IMR-90 (cell line): ENCODE measurements around the gene RNF133. TPM values are rescaled to one million over a fixed set of nuclear protein-coding genes. Genes with fewer than 3 reads are reported as not detected.

Source experiments
- ATAC-seq: fragments of 200-7000 bp; cut with Tn5 transposase; 2 replicates; pipeline ENCODE4 v1.9.1; 2020; ENCODE audit warnings: low read depth, mild to moderate bottlenecking, moderate library complexity
- BruUV-seq: library from RNA; stranded (reverse); fragments of 400-500 nt; replicated peaks from 2 replicates; lab custom pipeline; 2021; lab: Mats Ljungman, UMichigan
- CTCF ChIA-PET: fragments of 300-600 bp; formaldehyde crosslinking; extraction: SDS; loops from one replicate; lab custom pipeline; 2021; ENCODE audit warnings: antibody characterized with exemption; lab: Yijun Ruan, JAX
- POLR2A ChIA-PET: fragments of 300-600 bp; sonication (Branson Sonifier 250); formaldehyde crosslinking; loops from one replicate; lab custom pipeline; 2022; ENCODE audit warnings: antibody characterized with exemption; ENCODE audit not compliant: unreplicated experiment; lab: Charles Lee
- DNase-seq: peaks from one replicate; pipeline ENCODE4 v3.0.0; 2013
- H2AFZ ChIP-seq: replicated peaks from 2 replicates; pipeline ENCODE3; 2013; ENCODE audit warnings: low read length, mild to moderate bottlenecking; ENCODE audit not compliant: poor library complexity
- H2AK5ac ChIP-seq: 2 replicates; pipeline ENCODE4 v1.6.1; 2013; ENCODE audit warnings: low read depth, low read length, inconsistent platforms
- H2AK9ac ChIP-seq: replicated peaks from 2 replicates; pipeline ENCODE3; 2013; ENCODE audit warnings: mild to moderate bottlenecking, low read depth, low read length, moderate library complexity; ENCODE audit not compliant: poor library complexity
- H2BK120ac ChIP-seq: 2 replicates; pipeline ENCODE4 v1.6.1; 2013; ENCODE audit warnings: low read depth, low read length, inconsistent platforms
- H2BK15ac ChIP-seq: 3 replicates; pipeline ENCODE4 v1.6.1; 2013; ENCODE audit warnings: low read depth, low read length, inconsistent platforms
- H2BK20ac ChIP-seq: 2 replicates; pipeline ENCODE4 v1.6.1; 2013; ENCODE audit warnings: low read depth, mild to moderate bottlenecking, inconsistent platforms, low read length, moderate library complexity
- H2BK5ac ChIP-seq: 2 replicates; pipeline ENCODE4 v1.6.1; 2013; ENCODE audit warnings: mild to moderate bottlenecking, low read depth, low read length, inconsistent platforms; ENCODE audit not compliant: poor library complexity, severe bottlenecking
- H3K14ac ChIP-seq: replicated peaks from 2 replicates; pipeline ENCODE4 v1.6.1; 2013; ENCODE audit warnings: low read depth, low read length, inconsistent platforms
- H3K18ac ChIP-seq: 2 replicates; pipeline ENCODE4 v1.6.1; 2013; ENCODE audit warnings: low read depth, low read length, control low read depth
- H3K23ac ChIP-seq: 2 replicates; pipeline ENCODE4 v1.6.1; 2013; ENCODE audit warnings: low read depth, low read length, inconsistent platforms
- H3K27ac ChIP-seq: 2 replicates; pipeline ENCODE4 v1.5.1; 2013; ENCODE audit warnings: mild to moderate bottlenecking, control low read depth, low read length; ENCODE audit not compliant: insufficient read depth
- H3K27me3 ChIP-seq: 2 replicates; pipeline ENCODE4 v1.6.1; 2013; ENCODE audit warnings: low read length; ENCODE audit not compliant: control insufficient read depth, insufficient read depth
- H3K36me3 ChIP-seq: 2 replicates; pipeline ENCODE4 v1.6.1; 2013; ENCODE audit warnings: low read length, mixed read lengths; ENCODE audit not compliant: control insufficient read depth, insufficient read depth
- H3K4ac ChIP-seq: 2 replicates; pipeline ENCODE4 v1.6.1; 2013; ENCODE audit warnings: low read depth, low read length, inconsistent platforms
- H3K4me1 ChIP-seq: 2 replicates; pipeline ENCODE4 v1.6.1; 2013; ENCODE audit warnings: low read length, mixed read lengths; ENCODE audit not compliant: control insufficient read depth, insufficient read depth
- H3K4me2 ChIP-seq: 2 replicates; pipeline ENCODE4 v1.6.1; 2013; ENCODE audit warnings: low read depth, mild to moderate bottlenecking, control low read depth, low read length, moderate library complexity
- H3K4me3 ChIP-seq: 2 replicates; pipeline ENCODE4 v1.5.1; 2013; ENCODE audit warnings: low read depth, mild to moderate bottlenecking, control low read depth, low read length, moderate library complexity; ENCODE audit not compliant: insufficient read depth
- H3K56ac ChIP-seq: 2 replicates; pipeline ENCODE4 v1.6.1; 2013; ENCODE audit warnings: low read length, inconsistent platforms; ENCODE audit not compliant: insufficient read depth; ENCODE audit errors: extremely low read depth
- H3K79me1 ChIP-seq, 2 experiments: 2 replicates each; pipeline ENCODE4 v1.6.1; 2013; ENCODE audit warnings: low read length in 2 of 2, inconsistent platforms in 1 of 2, low read depth in 1 of 2
- H3K9ac ChIP-seq: 2 replicates; pipeline ENCODE4 v1.6.1; 2013; ENCODE audit warnings: low read depth, low read length, control low read depth
- H3K9me1 ChIP-seq: 2 replicates; pipeline ENCODE4 v1.6.1; 2013; ENCODE audit warnings: low read length, inconsistent platforms; ENCODE audit not compliant: insufficient read depth
- H3K9me3 ChIP-seq: 2 replicates; pipeline ENCODE4 v1.6.1; 2013; ENCODE audit warnings: low read length; ENCODE audit not compliant: control insufficient read depth, insufficient read depth
- H4K20me1 ChIP-seq: 2 replicates; pipeline ENCODE4 v1.6.1; 2013; ENCODE audit warnings: low read length, inconsistent platforms; ENCODE audit not compliant: insufficient read depth
- H4K5ac ChIP-seq: 2 replicates; pipeline ENCODE4 v1.6.1; 2013; ENCODE audit warnings: mild to moderate bottlenecking, low read depth, low read length, control low read depth
- H4K8ac ChIP-seq, 2 experiments: 2 replicates each; pipeline ENCODE4 v1.6.1; 2013; ENCODE audit warnings: low read depth in 2 of 2, low read length in 2 of 2, control low read depth in 1 of 2, inconsistent platforms in 1 of 2
- H4K91ac ChIP-seq: 2 replicates; pipeline ENCODE4 v1.6.1; 2013; ENCODE audit warnings: low read depth, low read length, inconsistent platforms; ENCODE audit not compliant: insufficient read depth
- CHD1 ChIP-seq: IDR thresholded peaks from 2 replicates; pipeline ENCODE4 v1.6.1; 2012; ENCODE audit warnings: low read depth, low read length, improper control_type of control experiment
- FOS ChIP-seq: fragments of 150-350 bp; IDR thresholded peaks from 2 replicates; pipeline ENCODE4 v1.6.1; 2016; ENCODE audit warnings: low read depth, low read length
- RCOR1 ChIP-seq: IDR thresholded peaks from 2 replicates; pipeline ENCODE4 v1.6.1; 2012; ENCODE audit warnings: mild to moderate bottlenecking, low read length, improper control_type of control experiment; ENCODE audit not compliant: insufficient replicate concordance
- WGBS, 2 experiments: methylation state at CpG; one replicate each; pipeline versions ENCODE4 v1.1.5 to v1.1.7; 2013; ENCODE audit warnings: missing lambda C conversion rate in 2 of 2; ENCODE audit not compliant: insufficient read length in 1 of 2; ENCODE audit errors: extremely low coverage in 2 of 2; 5-methylcytosine and 5-hydroxymethylcytosine counted together
- dilution Hi-C: fragments of 300-500 bp; cut with HindIII; formaldehyde crosslinking; loops from one replicate; pipeline ENCODE4 v1.14.3; 2018; ENCODE audit warnings: low sequenced_read_pairs; ENCODE audit not compliant: unreplicated experiment
- in situ Hi-C: fragments of 300-500 bp; cut with MboI; formaldehyde crosslinking; loops from 3 replicates; pipeline ENCODE4 v1.14.3; 2019; ENCODE audit warnings: low sequenced_read_pairs, inconsistent platforms, mixed read lengths
- intact Hi-C: fragments of 100-400 bp; cut with micrococcal nuclease; formaldehyde crosslinking; loops from 2 replicates; pipeline ENCODE4 v1.10.0; 2022
- polyA plus RNA-seq, 3 experiments: library from polyadenylated mRNA; depleted of rRNA; stranded (reverse); fragments of >200 nt; gene quantifications; 2 replicates each; pipeline ENCODE4 v1.2.3, GENCODE V29; 2012; ENCODE audit warnings: low replicate concordance in 1 of 3
- total RNA-seq: library from RNA; depleted of rRNA; stranded (reverse); fragments of >200 nt; gene quantifications from 2 replicates; pipeline ENCODE4 v1.2.3, GENCODE V29; 2012
- TF ChIP-seq, protein P1 (sequence below): fragments of 150-350 bp; IDR thresholded peaks from 2 replicates; pipeline ENCODE4 v1.6.1; 2016; ENCODE audit warnings: low read depth, mild to moderate bottlenecking, low read length, moderate library complexity, borderline replicate concordance

RNF133 gene
- total and polyA plus RNA-seq, 2 of the 4 experiments (the other 2 are of a cell fraction): not detected

DNA sequence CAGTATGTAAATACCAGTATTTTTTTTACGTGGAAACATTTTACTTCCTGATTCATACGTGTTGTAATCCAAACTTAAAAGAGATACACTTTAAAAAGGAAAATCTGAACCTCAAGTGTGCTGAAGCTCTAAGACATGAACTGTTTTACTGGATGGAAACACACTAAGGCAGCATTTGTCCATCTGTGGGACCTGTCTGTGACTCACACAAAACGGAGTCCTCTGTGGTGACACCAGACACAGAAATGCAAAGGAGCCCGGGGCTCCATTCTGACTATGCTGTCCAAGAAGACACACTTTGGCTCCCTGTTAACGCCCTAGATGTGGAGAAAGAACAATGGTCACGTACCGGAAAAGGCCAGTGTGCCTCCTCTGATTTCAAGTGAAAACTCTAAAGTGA is 23.9 kb downstream of the RNF133 start:
- Histone ChIP-seq H4K20me1 (no peaks in the 10 kb centered on the region), H4K5ac (no peak overlapping the region), H4K8ac (no peak overlapping the region), H2BK20ac (no peak overlapping the region), H3K4me2 (no peak overlapping the region), H3K18ac (no peak overlapping the region), H2BK5ac (no peak overlapping the region), H3K36me3 (no peaks in the 10 kb centered on the region), H3K4me3 (no peak overlapping the region), H3K14ac (no peak overlapping the region), H2AK5ac (no peak overlapping the region), H2BK120ac (no peak overlapping the region), H3K9me3 (peaks cover 12% of the 10 kb centered on the region), H3K27me3 (no peaks in the 10 kb centered on the region), H2BK15ac (no peak overlapping the region), H3K79me1 (no peaks in the 10 kb centered on the region), H3K56ac (no peak overlapping the region), H3K23ac (no peak overlapping the region), H2AFZ (no peak overlapping the region), H3K27ac (no peak overlapping the region), H4K91ac (no peak overlapping the region), H3K4me1 (no peaks in the 10 kb centered on the region), H3K9me1 (no peaks in the 10 kb centered on the region), H3K4ac (no peak overlapping the region), H3K9ac (no peak overlapping the region), H2AK9ac (no peak overlapping the region)
- intact Hi-C loops (no loop called here), dilution Hi-C loops (no loop called here), in situ Hi-C loops (no loop called here)
- TF ChIP-seq CHD1: no peak
- TF ChIP-seq RCOR1: no peak
- TF ChIP-seq, protein P1, sequence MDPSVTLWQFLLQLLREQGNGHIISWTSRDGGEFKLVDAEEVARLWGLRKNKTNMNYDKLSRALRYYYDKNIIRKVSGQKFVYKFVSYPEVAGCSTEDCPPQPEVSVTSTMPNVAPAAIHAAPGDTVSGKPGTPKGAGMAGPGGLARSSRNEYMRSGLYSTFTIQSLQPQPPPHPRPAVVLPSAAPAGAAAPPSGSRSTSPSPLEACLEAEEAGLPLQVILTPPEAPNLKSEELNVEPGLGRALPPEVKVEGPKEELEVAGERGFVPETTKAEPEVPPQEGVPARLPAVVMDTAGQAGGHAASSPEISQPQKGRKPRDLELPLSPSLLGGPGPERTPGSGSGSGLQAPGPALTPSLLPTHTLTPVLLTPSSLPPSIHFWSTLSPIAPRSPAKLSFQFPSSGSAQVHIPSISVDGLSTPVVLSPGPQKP: no peak
- no peak for TF ChIP-seq FOS
- CTCF ChIA-PET: no interaction called here
- ATAC-seq (no peak), DNase-seq (no peak)
- WGBS, 2 experiments: 20% methylated on average over 1 of the region's 7 CpGs; no CpG with 5 or more reads in 1 of the 2 experiments
- POLR2A ChIA-PET: no interaction called here
- BruUV-seq: no TSS peak
